ACHN (cell line): ENCODE data around the gene ERVFRD-1.

Experiments used
- DNase-seq: peaks from one replicate; pipeline ENCODE4 v3.0.0-alpha.2; 2015
- in situ Hi-C: cut with HindIII; loops from 2 replicates; pipeline ENCODE4 v1.10.0; 2017; ENCODE audit warnings: low sequenced_read_pairs, low pct_ligation_motif_present, low pct_unique_long_range_greater_than_20kb

ERVFRD-1 gene, protein sequence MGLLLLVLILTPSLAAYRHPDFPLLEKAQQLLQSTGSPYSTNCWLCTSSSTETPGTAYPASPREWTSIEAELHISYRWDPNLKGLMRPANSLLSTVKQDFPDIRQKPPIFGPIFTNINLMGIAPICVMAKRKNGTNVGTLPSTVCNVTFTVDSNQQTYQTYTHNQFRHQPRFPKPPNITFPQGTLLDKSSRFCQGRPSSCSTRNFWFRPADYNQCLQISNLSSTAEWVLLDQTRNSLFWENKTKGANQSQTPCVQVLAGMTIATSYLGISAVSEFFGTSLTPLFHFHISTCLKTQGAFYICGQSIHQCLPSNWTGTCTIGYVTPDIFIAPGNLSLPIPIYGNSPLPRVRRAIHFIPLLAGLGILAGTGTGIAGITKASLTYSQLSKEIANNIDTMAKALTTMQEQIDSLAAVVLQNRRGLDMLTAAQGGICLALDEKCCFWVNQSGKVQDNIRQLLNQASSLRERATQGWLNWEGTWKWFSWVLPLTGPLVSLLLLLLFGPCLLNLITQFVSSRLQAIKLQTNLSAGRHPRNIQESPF

DNA sequence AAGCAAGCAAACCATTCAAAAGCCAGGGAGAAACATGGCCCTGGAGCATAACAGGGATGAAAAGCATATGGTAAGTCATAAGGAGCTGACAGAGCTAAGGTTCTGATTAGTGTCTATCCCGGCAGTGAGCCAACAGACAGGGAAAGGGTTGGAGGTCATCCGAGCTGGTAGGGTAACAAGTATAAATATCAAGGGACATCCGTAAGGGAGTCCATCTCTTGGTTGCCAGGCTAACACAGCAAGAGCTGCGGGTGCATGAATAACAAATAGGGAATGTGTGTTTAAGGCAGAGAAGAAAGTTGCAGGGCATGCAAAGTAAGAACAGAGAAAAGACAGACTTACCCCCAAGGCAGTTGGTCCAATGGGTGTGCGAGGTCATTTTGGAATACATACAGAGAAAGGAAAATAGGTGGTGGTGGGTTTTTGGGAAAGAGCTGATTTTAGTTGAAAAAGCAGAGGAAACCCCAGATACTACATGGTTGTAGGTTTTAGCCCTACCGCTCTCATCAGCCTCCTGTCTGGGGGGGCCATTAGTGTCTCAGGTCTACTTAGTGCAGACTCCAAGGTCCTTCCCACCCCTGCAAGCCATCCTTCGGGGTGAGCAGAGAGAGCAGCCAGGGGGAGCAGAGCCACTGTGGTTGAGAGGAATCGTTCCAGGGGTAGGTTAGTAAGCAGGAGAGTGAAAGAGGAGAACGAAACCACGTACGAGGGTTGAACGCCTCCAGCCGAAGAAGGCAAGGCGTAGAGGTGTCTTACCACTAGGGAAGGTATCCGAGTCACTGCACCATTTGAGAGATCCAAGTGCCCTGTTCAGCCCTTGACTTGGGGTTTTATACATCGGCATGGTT, at the start of gene ERVFRD-1:
Gene ERVFRD-1, minus strand, starts transcription at position 805 of the 848 bp plus-strand sequence. CDS start 6,415 bp downstream, outside the sequence.
- no peak for DNase-seq
- in situ Hi-C loops, result no loop called here

DNA sequence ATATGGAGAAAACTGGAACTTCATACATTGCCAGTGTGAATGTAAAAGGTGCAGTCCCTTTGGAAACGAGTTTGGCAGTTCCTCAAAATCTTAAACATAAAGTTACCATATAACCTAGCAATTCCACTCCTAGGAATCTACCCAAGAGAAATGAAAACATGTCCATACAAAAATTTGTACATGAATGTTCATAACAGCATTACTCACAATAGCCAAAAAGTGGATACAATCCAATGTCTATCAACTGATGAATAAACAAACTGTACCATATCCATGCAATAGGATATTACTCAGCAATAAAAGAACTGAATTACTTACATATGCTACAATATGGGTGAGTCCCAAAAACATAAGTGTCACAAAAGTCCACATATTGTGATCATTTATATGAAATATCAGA, 48.7 kb upstream of the ERVFRD-1 start:
- DNase-seq, result no peak
- in situ Hi-C loops, result no loop called here

DNA sequence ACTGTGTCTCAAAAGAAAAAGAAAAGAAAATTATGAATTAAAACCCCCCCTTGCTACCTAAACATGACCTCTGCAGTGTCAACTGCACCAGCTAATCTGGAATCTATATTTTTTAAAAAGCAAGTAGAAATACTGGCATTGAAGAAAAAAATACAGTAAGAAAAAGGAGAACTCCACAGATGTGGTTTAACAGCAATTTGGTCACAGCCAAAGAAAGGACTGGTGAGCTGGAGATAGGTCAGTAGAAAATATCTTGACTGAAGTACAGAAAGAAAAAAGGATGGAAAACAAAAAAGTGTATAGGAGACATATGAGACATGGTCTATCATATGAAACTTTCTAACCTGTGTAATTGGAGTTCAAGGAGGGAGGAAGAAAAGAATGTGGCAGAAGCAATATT, 44.1 kb upstream of the ERVFRD-1 start:
- DNase-seq, result no peak
- in situ Hi-C loops, result no loop called here

DNA sequence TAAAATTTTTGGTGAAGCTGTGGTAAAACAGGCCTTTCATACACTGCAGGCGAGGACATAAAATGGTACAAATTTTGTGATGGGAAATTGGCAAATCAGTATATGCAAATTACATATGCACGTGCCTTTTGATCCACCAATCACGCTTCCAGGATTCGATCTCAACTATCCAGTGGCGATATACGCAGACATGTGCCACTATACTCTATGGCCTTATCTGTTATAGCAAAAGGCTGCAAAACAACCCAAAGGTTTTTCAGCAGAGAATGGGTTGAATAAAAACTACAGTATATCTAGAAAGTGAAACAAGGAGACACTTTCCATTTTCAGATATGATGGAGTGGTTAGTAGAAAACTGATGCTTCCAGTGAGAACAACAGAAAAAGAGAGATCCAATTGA, 41.9 kb upstream of the ERVFRD-1 start:
- DNase-seq, result no peak
- in situ Hi-C loops, result no loop called here

DNA sequence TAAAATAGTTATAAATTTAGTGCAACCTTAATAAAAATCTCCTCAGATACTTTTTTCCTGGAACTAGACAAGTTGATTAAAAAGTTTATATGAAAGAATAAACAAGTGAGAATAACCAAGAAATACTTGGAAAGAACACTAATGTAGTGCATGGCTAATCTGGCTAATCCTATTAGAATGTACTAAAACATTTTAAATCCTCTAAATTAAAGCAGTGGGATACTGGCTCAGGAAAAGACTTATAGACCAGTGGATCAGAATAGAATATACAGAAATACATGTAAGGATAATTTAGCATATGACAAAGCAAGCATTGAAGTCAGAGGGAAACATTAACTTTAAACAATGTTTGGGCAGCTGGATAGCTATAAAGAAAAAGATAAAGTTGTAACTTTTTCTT, 41.1 kb upstream of the ERVFRD-1 start:
- in situ Hi-C loops, result no loop called here
- DNase-seq, result no peak

DNA sequence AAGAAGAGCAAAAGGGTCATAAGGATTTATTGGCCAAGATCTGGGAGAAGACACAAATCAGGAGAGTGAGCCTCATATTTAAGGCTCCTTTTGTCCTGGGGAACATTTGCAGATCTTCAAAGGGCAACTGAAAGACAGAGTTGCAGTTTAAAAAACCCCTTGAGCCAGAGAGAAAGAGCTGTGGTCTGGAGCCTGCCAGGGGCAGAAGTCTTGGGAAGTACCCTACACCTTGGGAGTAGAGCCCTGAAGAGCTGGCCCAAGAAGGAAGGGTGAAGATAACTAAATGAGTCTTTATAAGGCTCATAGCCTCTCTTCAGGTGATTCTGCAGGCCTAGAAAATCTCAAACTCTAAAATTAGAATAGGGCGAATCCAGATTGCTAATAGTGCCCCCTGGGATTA, 40.0 kb upstream of the ERVFRD-1 start:
- in situ Hi-C loops, result no loop called here
- DNase-seq, result no peak

DNA sequence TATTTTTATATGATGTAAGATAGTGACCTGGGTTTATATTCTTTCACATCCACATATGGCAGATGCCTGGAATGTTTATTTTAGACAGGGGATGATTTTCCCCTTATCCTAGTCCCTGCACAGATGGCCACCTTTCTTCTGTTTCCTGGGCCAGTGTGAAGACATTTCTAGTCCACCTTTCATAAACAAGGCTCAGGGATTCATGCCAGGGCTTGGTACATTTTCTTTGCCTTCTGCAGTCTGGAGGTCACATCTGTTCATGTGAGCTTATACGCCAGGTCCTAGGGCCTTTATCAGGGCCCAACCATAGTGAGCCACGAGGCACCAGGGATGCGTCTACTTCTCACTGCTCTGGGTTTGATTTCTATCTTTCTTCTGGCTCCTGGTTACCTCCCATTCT, 38.0 kb upstream of the ERVFRD-1 start:
- no peak for DNase-seq
- in situ Hi-C loops, result no loop called here

DNA sequence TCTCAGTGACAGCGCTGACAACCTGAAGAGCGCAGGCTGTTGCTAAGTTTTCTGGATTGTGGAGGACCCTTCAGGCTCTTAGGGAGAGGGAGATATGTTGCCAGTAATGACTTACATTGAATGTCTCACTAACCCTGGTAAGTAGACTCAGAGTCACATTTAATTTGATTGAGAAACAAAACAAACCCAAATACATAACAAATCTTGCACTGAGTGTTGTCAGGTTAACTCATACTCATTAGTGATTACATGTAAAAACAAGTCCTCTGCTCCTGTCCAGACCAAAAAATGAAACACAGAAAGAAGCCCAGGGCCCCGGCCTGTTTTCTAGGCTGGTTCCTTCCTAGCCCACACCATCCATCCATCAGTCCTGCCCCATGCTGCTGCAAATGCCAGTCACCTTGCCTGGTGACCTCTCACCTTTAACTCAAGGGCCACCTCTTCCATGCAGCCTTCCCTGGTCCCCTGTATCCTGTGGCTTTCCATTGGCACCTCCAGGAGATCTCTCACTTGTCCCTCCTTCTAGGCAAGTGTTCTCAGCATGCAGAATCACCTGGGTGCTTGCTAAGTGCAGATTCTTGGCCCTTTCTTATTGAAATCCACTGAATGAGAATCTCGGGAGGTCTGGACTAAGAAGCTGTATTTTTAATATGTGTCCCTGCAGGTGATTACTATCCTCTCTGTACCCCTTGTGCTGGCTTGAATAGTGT, 34.7 kb upstream of the ERVFRD-1 start:
- DNase-seq, result no peak
- in situ Hi-C loops, result no loop called here

DNA sequence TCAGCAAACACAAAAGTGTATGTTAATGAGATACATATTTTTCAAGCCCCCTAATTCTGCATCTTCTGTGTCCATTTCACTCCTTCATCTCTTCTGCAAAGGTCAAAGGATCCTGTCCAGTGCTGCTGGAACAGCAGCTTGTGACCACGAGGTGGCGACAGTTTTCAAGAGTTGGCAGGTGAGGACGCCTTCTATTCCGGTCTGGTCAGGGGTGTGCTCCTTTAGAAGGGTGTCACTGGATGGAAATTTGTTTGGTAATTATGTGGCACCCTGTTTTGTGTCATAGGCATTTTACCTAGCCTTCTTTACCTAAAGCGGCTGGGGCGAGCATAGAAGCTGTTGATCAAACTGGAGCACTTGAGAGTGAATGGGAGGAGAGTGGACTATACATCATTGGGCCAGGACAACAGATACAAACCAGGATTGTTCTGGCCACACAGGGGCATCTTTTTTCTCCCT, 32.9 kb upstream of the ERVFRD-1 start:
- in situ Hi-C loops, result no loop called here
- peak; percentile 74 for DNase-seq

DNA sequence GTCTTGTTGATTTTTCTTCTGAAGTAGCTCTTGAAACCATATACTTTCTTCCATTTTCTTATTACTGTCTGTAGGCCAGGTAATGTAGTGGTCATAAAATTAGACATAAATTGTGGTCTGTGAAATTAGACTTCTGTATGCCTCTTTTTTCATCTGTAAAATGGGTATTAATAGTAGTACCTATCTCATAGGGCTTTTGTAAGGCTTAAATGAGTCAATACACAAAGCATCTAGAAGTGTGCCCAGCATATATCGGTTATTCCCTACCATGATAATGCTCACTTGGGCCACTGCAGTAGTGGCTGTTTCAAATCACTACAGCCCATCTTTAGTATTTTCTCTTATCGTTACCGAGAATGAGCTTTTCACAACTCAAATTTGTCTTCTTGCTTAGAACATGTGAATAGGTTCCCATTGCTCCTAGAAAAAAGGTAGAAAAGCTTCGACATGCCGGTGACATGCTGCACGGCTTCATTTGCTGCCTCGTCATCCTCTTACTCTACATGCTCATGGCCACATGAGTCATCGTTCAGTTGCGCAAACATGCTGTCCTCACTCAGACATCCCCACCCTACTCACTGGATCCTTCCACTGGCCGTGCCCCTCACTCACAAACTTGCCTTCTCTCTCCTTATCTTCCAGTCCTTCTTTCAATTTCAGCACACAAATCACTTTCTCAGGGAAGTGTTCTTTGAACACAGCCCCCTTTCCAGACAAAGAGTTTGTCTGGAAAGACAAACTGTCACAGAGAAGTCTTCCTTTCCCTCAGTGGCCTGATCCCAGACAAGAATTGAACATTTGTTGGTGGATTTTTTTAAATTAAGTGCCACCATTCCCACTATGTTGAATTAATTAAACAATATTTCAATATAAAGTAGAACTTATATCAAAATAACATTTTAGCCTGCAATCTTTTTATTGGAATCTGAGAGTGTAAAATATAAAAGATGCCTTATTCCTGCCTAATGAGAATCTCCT, 32.2 kb upstream of the ERVFRD-1 start:
- in situ Hi-C loops, result no loop called here
- peak; percentile 79 for DNase-seq

DNA sequence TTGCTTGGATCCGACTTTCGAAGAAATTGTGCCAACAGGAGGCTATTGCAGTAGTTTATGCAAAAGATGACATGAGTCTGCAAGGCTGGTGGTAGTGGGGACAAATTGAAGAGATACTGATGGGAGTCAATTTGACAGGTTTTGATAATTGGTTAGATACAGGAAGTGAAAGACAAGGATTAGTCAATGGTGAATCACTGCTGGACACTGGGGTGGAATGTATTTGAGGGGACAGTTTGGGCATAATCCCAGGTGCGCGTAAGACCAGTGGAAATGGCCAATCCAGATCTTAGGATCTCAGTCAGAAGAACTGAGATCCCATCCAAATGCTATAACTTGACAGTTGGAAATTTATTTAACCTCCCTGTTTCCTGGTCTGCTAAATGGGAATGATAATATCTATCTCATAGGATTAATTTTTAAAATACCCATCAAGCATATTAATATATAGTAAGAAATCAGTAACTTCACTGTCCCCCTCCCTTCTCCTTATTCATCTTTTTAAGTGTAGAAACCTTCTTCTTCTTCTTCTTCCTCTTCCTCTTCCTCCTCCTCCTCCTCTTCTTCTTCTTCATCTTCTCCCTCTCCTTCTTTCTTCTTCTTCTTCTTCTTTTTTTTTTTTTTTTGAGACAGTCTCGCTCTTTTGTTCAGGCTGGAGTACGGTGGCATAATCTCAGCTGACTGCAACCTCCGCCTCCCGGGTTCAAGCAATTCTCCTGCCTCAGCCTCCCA, 30.9 kb upstream of the ERVFRD-1 start:
- no peak for DNase-seq
- in situ Hi-C loops, result no loop called here

DNA sequence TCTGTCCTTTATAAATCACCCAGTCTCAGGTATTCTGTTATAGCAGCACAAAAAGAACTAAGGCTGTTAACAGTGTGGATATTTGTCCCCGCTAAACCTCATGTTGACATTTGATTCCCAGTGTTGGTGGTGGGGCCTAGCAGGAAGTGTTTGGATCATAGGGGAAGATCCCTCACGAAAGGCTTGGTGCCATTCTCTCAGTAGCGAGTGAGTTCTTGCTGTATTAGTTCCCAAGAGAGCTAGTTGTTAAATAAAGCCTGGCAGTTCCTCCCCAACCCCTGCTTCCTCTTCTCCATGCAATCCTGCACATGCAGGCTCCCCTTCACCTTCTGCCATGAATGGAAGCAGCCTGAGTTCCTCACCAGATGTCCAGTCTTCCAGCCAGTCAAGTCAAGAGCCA, 29.8 kb upstream of the ERVFRD-1 start:
- DNase-seq, result no peak
- in situ Hi-C loops, result no loop called here

DNA sequence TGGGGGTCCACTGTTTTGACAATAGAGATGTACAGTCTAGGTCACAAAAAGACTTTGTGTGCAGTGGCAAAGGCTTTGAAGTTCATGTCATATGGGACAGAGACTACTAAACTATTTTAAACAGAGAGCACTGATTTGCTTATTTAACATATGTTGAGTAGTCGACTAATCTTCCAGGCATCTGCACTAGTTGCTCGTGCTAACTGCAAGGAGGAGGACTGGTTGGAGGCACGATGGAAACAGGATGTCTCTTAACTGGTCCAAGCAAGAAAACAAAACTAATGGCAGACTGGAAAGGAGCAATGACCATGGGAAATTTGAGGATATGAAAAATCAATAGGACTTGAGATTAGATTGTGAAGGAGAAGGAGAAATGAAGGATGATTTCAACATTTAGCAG, 28.5 kb upstream of the ERVFRD-1 start:
- DNase-seq, result no peak
- in situ Hi-C loops, result no loop called here

DNA sequence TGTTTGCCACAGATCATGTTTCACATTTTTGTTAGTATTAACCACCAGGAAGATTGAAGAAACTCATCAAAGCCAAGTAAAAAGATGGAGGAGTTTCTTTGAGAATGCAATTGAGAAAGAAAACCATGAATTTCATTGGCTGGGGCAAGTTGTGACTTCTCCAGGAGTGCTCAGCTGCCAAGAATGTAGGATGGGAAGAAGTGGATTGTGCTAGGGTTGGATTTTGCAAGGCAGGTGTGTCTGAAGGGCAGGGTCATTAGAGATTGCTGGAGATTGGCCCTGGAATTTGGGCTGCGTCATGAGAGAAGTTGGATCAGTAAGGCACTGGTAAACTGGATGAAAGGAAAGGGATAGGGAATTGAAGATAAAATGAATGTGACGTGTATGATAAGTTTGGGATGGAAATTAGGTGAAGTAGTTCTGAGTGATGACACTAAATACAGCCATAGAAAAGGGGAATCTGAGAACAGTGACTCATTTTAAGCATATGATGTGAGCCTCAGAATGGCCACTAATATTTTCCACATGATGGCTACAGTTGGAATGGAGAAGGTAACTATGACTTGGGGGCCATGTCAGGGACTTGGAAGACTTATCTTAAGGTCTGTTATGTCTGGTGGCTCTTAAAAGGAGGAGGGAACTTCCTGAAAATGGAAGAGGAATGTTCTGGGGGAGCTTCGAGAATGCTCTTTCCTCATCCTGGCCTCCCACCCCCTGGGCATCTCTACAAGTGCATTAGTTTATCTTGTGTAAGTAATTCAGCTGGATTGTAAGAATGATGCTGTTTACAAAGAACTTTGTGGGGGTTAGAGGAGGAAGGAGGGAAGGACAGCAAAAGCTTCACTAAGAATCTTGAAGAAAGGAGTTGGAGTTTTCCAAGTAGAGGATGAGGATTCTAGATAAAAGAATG, 27.8 kb upstream of the ERVFRD-1 start:
- DNase-seq, result no peak
- in situ Hi-C loops, result no loop called here

DNA sequence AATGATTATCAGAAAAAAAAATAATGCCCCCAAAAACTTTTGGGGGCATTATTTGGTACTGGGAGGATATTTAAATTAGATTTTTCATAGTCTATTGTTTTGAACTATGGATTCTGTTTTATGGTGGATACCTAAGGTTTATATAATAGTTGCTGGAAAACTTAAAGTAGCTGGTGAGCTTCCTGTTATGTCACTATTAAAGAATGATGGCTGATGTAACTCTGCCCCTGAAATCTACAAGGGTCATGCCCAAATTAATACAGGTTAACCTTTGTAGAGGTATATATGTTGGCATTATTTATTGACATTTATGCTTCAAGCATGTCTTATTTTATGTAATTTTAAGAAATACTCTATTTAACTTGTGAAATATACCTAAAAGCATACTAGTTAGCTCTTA, 25.3 kb upstream of the ERVFRD-1 start:
- in situ Hi-C loops, result no loop called here
- DNase-seq, result no peak

DNA sequence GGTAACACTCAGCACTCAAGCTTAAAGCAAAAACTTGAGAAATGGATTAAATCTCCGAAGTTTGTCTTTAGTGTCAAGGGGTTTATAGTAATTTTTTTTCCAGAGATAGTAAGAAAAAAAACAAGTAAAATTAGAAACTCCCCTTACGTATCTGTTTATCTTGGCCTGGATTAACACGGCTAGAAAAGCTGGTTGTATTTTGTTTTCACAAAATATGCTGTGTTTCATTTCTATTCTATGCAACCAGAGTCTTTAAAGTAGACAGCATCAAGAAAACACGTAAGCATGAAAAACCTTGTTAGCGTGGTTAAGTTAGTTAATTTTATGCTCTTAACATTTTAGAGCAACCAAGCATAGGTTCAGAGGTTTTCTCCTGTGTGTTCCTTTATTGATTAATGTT, 21.8 kb upstream of the ERVFRD-1 start:
- DNase-seq, result no peak
- in situ Hi-C loops, result no loop called here
